ENCODE data around the gene CPB1. TPM values are rescaled to one million over a fixed set of nuclear protein-coding genes. Genes with fewer than 3 reads are reported as not detected.

The CPB1 gene
- total RNA-seq, 1 donor from 2014 or later: not detected

- no peak for DNase-seq (ENCODE audit: low read depth, low spot score)
Observed at GRCh38 chr3:148829926-148830325, 2.3 kb downstream of the CPB1 start.

GRCh38 chr3:148833223-148833622, 5.6 kb downstream of the CPB1 start:
- no peak for DNase-seq (ENCODE audit: low read depth, low spot score)

GRCh38 chr3:148839805-148840204, 12.2 kb downstream of the CPB1 start:
- DNase-seq (ENCODE audit: low read depth, low spot score): no peak

- no peak for DNase-seq (ENCODE audit: low read depth, low spot score)
Observed at GRCh38 chr3:148840451-148840850, 12.8 kb downstream of the CPB1 start.

- DNase-seq (ENCODE audit: low read depth, low spot score): no peak
Observed at GRCh38 chr3:148845756-148846395, 18.3 kb downstream of the CPB1 start.

GRCh38 chr3:148847351-148847750, 19.7 kb downstream of the CPB1 start:
- DNase-seq (ENCODE audit: low read depth, low spot score): no peak

- DNase-seq (ENCODE audit: low read depth, low spot score): no peak
Observed at GRCh38 chr3:148848410-148848809, 20.8 kb downstream of the CPB1 start.

GRCh38 chr3:148852271-148852992, 24.8 kb downstream of the CPB1 start:
- DNase-seq (ENCODE audit: low read depth, low spot score): no peak

- DNase-seq (ENCODE audit: low read depth, low spot score): no peak
Observed at GRCh38 chr3:148853076-148853475, 25.5 kb downstream of the CPB1 start.

- no peak for DNase-seq (ENCODE audit: low read depth, low spot score)
Observed at GRCh38 chr3:148854061-148854460, 26.4 kb downstream of the CPB1 start.

GRCh38 chr3:148856384-148856783, 28.8 kb downstream of the CPB1 start:
- DNase-seq (ENCODE audit: low read depth, low spot score): no peak

- DNase-seq (ENCODE audit: low read depth, low spot score): no peak
Observed at GRCh38 chr3:148857316-148857715, 29.7 kb downstream of the CPB1 start.

- no peak for DNase-seq (ENCODE audit: low read depth, low spot score)
Observed at GRCh38 chr3:148861277-148861869, 33.8 kb downstream of the CPB1 start.

GRCh38 chr3:148863297-148863696, 35.7 kb downstream of the CPB1 start:
- no peak for DNase-seq (ENCODE audit: low read depth, low spot score)

- DNase-seq (ENCODE audit: low read depth, low spot score): no peak
Observed at GRCh38 chr3:148863814-148864213, 36.2 kb downstream of the CPB1 start.

- DNase-seq (ENCODE audit: low read depth, low spot score): no peak
Observed at GRCh38 chr3:148865049-148865448, 37.4 kb downstream of the CPB1 start, which contains the start of gene CPA3. Gene CPA3 (plus strand): TSS chr3:148865296. CDS start chr3:148865308, 12 bp downstream.

GRCh38 chr3:148866261-148866660, 38.6 kb downstream of the CPB1 start:
- no peak for DNase-seq (ENCODE audit: low read depth, low spot score)

GRCh38 chr3:148873270-148873927, 45.8 kb downstream of the CPB1 start:
- no peak for DNase-seq (ENCODE audit: low read depth, low spot score)

GRCh38 chr3:148873977-148874376, 46.4 kb downstream of the CPB1 start:
- no peak for DNase-seq (ENCODE audit: low read depth, low spot score)

- DNase-seq (ENCODE audit: low read depth, low spot score): no peak
Observed at GRCh38 chr3:148878095-148878494, 50.5 kb downstream of the CPB1 start.

GRCh38 chr3:148879256-148879655, 51.6 kb downstream of the CPB1 start:
- DNase-seq (ENCODE audit: low read depth, low spot score): no peak

- DNase-seq (ENCODE audit: low read depth, low spot score): no peak
Observed at GRCh38 chr3:148880681-148881080, 53.1 kb downstream of the CPB1 start.
